SK-N-SH (cell line): Measurements from ENCODE around the gene ANTKMT.

Source experiments
- EP300 ChIP-seq, 2 experiments: IDR thresholded peaks; 2 replicates each; pipeline versions ENCODE4 v1.4.0 to v1.6.1; 2012; ENCODE audit warnings: borderline replicate concordance in 1 of 2, low read depth in 1 of 2, low read length in 1 of 2
- RAD21 ChIP-seq: IDR thresholded peaks from 2 replicates; pipeline ENCODE4 v1.6.1; 2012; ENCODE audit warnings: mild to moderate bottlenecking, low read length

- TF ChIP-seq RAD21: no peak; the same call in 1 of the 2 replicates
- TF ChIP-seq EP300 (IDR thresholded peaks at IDR 0.05; ENCODE audit: borderline replicate concordance in 1 of 2, low read depth in 1 of 2, low read length in 1 of 2): no peak
These were observed 35.0 kb upstream of the ANTKMT start for GRCh38 chr16:685967-686366.
